ENCODE measurements around the gene KCNC2. TPM values are rescaled to one million over a fixed set of nuclear protein-coding genes. Genes with fewer than 3 reads are reported as not detected.

The KCNC2 gene
- total and polyA plus RNA-seq, 9 of the 15 experiments (the other 6 are each of a cell fraction or from before 2014, with no cell fraction given): not detected

DNA sequence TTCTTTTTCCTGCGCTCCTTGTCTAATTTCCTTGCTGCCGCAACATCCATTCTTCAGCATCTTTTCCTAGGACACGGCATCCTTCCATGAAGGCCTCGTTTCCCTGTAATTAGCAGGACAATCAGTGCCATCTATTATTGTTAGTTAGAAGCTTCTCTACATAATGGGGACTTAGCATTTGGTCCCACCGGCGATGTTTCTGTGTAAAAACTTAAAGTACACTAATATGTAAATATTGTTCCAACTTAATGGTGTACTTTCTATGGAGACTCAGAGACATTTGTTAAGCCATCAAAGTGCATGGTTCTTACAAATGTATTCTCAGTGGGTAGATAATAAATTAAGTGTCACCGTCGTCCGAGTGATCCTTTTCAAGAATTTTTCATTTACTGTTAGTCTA lies 17.4 kb downstream of the KCNC2 start:
- no peak overlapping the region for H2AFZ ChIP-seq (ENCODE audit: low read depth, low read length)
- no peaks in the 10 kb centered on the region for H3K36me3 ChIP-seq (ENCODE audit: control insufficient read depth, insufficient read depth, low read length)
- no TSS peak for BruUV-seq (replicated peaks)
- no peak overlapping the region for H3K9ac ChIP-seq (ENCODE audit: insufficient read depth in 1 of 2, low read depth in 2 of 2, low read length in 2 of 2)
- ChIA-PET POLR2A (no interaction called here), CTCF (ENCODE audit: low intra/inter-chr PET ratio) (no interaction called here)
- TF ChIP-seq GMEB1 (CRISPR knock-in tag; IDR thresholded peaks at IDR 0.05) (no peak), ZBTB9 (CRISPR knock-in tag; IDR thresholded peaks at IDR 0.05) (no peak), TARDBP (IDR thresholded peaks at IDR 0.05) (no peak), CREB3 (tag; conservative IDR thresholded peaks at IDR 0.05; ENCODE audit: low read depth) (no peak), POLR3A (IDR thresholded peaks at IDR 0.05; ENCODE audit: borderline replicate concordance, extremely low read depth, insufficient read depth, insufficient read length) (no peak), CSDE1 (IDR thresholded peaks at IDR 0.05) (no peak), MAFG (tag; conservative IDR thresholded peaks at IDR 0.05) (no peak), ETV1 (tag; conservative IDR thresholded peaks at IDR 0.05; ENCODE audit: low read depth) (no peak), ESRRB (CRISPR knock-in tag; IDR thresholded peaks at IDR 0.05; ENCODE audit: borderline replicate concordance) (no peak)
- TF ChIP-seq, protein P1, sequence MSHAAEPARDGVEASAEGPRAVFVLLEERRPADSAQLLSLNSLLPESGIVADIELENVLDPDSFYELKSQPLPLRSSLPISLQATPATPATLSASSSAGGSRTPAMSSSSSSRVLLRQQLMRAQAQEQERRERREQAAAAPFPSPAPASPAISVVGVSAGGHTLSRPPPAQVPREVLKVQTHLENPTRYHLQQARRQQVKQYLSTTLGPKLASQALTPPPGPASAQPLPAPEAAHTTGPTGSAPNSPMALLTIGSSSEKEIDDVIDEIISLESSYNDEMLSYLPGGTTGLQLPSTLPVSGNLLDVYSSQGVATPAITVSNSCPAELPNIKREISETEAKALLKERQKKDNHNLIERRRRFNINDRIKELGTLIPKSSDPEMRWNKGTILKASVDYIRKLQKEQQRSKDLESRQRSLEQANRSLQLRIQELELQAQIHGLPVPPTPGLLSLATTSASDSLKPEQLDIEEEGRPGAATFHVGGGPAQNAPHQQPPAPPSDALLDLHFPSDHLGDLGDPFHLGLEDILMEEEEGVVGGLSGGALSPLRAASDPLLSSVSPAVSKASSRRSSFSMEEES (CRISPR knock-in tag; IDR thresholded peaks at IDR 0.05): no peak
- TF ChIP-seq, protein P2, sequence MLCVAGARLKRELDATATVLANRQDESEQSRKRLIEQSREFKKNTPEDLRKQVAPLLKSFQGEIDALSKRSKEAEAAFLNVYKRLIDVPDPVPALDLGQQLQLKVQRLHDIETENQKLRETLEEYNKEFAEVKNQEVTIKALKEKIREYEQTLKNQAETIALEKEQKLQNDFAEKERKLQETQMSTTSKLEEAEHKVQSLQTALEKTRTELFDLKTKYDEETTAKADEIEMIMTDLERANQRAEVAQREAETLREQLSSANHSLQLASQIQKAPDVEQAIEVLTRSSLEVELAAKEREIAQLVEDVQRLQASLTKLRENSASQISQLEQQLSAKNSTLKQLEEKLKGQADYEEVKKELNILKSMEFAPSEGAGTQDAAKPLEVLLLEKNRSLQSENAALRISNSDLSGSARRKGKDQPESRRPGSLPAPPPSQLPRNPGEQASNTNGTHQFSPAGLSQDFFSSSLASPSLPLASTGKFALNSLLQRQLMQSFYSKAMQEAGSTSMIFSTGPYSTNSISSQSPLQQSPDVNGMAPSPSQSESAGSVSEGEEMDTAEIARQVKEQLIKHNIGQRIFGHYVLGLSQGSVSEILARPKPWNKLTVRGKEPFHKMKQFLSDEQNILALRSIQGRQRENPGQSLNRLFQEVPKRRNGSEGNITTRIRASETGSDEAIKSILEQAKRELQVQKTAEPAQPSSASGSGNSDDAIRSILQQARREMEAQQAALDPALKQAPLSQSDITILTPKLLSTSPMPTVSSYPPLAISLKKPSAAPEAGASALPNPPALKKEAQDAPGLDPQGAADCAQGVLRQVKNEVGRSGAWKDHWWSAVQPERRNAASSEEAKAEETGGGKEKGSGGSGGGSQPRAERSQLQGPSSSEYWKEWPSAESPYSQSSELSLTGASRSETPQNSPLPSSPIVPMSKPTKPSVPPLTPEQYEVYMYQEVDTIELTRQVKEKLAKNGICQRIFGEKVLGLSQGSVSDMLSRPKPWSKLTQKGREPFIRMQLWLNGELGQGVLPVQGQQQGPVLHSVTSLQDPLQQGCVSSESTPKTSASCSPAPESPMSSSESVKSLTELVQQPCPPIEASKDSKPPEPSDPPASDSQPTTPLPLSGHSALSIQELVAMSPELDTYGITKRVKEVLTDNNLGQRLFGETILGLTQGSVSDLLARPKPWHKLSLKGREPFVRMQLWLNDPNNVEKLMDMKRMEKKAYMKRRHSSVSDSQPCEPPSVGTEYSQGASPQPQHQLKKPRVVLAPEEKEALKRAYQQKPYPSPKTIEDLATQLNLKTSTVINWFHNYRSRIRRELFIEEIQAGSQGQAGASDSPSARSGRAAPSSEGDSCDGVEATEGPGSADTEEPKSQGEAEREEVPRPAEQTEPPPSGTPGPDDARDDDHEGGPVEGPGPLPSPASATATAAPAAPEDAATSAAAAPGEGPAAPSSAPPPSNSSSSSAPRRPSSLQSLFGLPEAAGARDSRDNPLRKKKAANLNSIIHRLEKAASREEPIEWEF (CRISPR knock-in tag; IDR thresholded peaks at IDR 0.05): no peak
- 4% methylated on average over 9 of the region's 9 CpGs for WGBS (ENCODE audit: insufficient coverage, low coverage, missing lambda C conversion rate)
- no peaks in the 10 kb centered on the region for H3K79me2 ChIP-seq (ENCODE audit: control insufficient read depth, insufficient read depth, low read length)
- no peaks in the 10 kb centered on the region for H3K4me1 ChIP-seq (replicated peaks in 1 of 2; ENCODE audit: control insufficient read depth in 2 of 2, insufficient read depth in 2 of 2, low read length in 2 of 2)
- no peaks in the 10 kb centered on the region for H3K9me3 ChIP-seq (replicated peaks; ENCODE audit: control insufficient read depth, insufficient read depth, low read depth, low read length)
- H3K4me3 ChIP-seq: no peak overlapping the region
- intact Hi-C loops (cut with micrococcal nuclease): no loop called here
- H3K4me2 ChIP-seq (ENCODE audit: insufficient read depth, low read length): no peak overlapping the region
- FAIRE-seq (no peak), DNase-seq (ENCODE audit: extremely low read depth in 1 of 4, low spot score in 3 of 4) (no peak), ATAC-seq (no peak)
- in situ Hi-C loops (cut with MboI): no loop called here
- no peaks in the 10 kb centered on the region for H3K9me1 ChIP-seq (ENCODE audit: control insufficient read depth, insufficient read depth, low read length)
- no peaks in the 10 kb centered on the region for H4K20me1 ChIP-seq (replicated peaks; ENCODE audit: control insufficient read depth, insufficient read depth, low read length)
- no peak overlapping the region for H3K27ac ChIP-seq (ENCODE audit: extremely low read depth, low read depth, low read length)
- no peaks in the 10 kb centered on the region for H3K27me3 ChIP-seq (ENCODE audit: control insufficient read depth in 2 of 2, insufficient read depth in 2 of 2, low read length in 2 of 2)
